AML-193 (cell line): ENCODE results near the gene SLC9A5.

Experiments
- DNase-seq, 2 experiments: peaks; one replicate each; lab custom pipeline; 2025; lab: John Stamatoyannopoulos, UW

The SLC9A5 gene

GRCh38 chr16:67283039-67283825, 34.5 kb downstream of the SLC9A5 start:
- no peak for DNase-seq

GRCh38 chr16:67283826-67284555, 35.2 kb downstream of the SLC9A5 start:
- DNase-seq, result no peak

- no peak for DNase-seq
These were observed 36.2 kb downstream of the SLC9A5 start for GRCh38 chr16:67284699-67285646.

- DNase-seq, result no peak
These were observed 37.9 kb downstream of the SLC9A5 start for GRCh38 chr16:67286441-67287235.

GRCh38 chr16:67287960-67288359, 39.2 kb downstream of the SLC9A5 start:
- no peak for DNase-seq

- no peak for DNase-seq
These were observed 42.7 kb downstream of the SLC9A5 start for GRCh38 chr16:67291461-67291860.

- no peak for DNase-seq
These were observed 45.5 kb downstream of the SLC9A5 start for GRCh38 chr16:67294171-67294757.

- DNase-seq, result no peak
These were observed 46.2 kb downstream of the SLC9A5 start for GRCh38 chr16:67294938-67295361.

GRCh38 chr16:67296420-67296819, 47.6 kb downstream of the SLC9A5 start:
- DNase-seq, result no peak

- DNase-seq, result no peak
These were observed 49.5 kb downstream of the SLC9A5 start for GRCh38 chr16:67298277-67298676.

- no peak for DNase-seq
These were observed 50.5 kb downstream of the SLC9A5 start for GRCh38 chr16:67299269-67299668.

- DNase-seq, result no peak
These were observed 52.5 kb downstream of the SLC9A5 start for GRCh38 chr16:67301080-67301782.

GRCh38 chr16:67302076-67302475, 53.3 kb downstream of the SLC9A5 start:
- no peak for DNase-seq

- DNase-seq, result no peak
These were observed 54.2 kb downstream of the SLC9A5 start for GRCh38 chr16:67302970-67303369.

GRCh38 chr16:67304020-67304419, 55.2 kb downstream of the SLC9A5 start:
- DNase-seq, result no peak

GRCh38 chr16:67305216-67306071, 56.7 kb downstream of the SLC9A5 start:
- no peak for DNase-seq

GRCh38 chr16:67310561-67310960, 61.8 kb downstream of the SLC9A5 start:
- DNase-seq, result no peak

- DNase-seq, result no peak
These were observed 63.1 kb downstream of the SLC9A5 start for GRCh38 chr16:67311607-67312488.
